ENCODE measurements around the gene ZSCAN10. TPM values are rescaled to one million over a fixed set of nuclear protein-coding genes. Genes with fewer than 3 reads are reported as not detected.

The ZSCAN10 gene
- total RNA-seq, 1 donor from 2014 or later: not detected

DNA sequence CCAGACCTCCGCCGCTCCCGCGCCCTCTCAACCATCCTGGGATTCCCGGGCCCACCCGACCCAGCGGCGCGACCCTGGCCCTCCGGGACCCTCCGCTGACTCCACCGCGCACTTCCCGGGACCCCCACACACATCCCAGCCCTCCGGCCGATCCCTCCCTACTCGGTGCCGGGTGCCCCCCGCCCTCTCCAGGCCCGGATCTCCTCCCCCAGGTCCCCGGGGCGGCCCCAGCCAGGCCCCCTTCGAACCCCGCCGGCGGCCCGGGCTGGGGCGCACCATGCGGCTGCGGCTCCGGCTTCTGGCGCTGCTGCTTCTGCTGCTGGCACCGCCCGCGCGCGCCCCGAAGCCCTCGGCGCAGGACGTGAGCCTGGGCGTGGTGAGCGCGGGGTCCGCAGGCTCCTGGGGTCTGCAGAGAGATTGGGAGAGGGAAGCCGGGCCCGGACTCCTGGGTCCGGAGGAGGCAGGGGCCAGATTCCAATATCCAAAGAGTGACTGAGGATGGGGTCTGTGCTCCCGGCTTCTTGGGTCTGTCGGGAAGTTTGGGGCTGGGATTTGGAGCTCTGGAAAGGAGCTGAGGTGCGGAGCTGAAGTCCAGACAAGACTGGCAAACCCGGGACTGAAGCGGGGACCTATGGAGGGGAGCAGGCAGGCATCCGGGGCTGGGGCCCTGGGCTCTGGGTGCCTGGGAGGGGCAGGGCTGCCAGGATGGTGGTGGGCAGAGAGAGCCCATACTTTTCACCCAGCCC, 52.3 kb downstream of the ZSCAN10 start:
- peaks cover 3% of the 10 kb centered on the region for H3K36me3 Mint-ChIP-seq (ENCODE audit: low read depth)
- peaks cover 8% of the 10 kb centered on the region for H3K4me1 Mint-ChIP-seq
- TF ChIP-seq, protein P1, sequence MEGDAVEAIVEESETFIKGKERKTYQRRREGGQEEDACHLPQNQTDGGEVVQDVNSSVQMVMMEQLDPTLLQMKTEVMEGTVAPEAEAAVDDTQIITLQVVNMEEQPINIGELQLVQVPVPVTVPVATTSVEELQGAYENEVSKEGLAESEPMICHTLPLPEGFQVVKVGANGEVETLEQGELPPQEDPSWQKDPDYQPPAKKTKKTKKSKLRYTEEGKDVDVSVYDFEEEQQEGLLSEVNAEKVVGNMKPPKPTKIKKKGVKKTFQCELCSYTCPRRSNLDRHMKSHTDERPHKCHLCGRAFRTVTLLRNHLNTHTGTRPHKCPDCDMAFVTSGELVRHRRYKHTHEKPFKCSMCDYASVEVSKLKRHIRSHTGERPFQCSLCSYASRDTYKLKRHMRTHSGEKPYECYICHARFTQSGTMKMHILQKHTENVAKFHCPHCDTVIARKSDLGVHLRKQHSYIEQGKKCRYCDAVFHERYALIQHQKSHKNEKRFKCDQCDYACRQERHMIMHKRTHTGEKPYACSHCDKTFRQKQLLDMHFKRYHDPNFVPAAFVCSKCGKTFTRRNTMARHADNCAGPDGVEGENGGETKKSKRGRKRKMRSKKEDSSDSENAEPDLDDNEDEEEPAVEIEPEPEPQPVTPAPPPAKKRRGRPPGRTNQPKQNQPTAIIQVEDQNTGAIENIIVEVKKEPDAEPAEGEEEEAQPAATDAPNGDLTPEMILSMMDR (conservative IDR thresholded peaks at IDR 0.05): no peak
- H3K4me3 Mint-ChIP-seq: peak overlapping the region; percentile 54
- no peaks in the 10 kb centered on the region for H3K9me3 Mint-ChIP-seq
- no peak for DNase-seq (ENCODE audit: low read depth, low spot score)
- no peak overlapping the region for H3K27ac Mint-ChIP-seq (ENCODE audit: unreplicated experiment)
- peaks cover 80% of the 10 kb centered on the region for H3K27me3 Mint-ChIP-seq (ENCODE audit: low read depth)

DNA sequence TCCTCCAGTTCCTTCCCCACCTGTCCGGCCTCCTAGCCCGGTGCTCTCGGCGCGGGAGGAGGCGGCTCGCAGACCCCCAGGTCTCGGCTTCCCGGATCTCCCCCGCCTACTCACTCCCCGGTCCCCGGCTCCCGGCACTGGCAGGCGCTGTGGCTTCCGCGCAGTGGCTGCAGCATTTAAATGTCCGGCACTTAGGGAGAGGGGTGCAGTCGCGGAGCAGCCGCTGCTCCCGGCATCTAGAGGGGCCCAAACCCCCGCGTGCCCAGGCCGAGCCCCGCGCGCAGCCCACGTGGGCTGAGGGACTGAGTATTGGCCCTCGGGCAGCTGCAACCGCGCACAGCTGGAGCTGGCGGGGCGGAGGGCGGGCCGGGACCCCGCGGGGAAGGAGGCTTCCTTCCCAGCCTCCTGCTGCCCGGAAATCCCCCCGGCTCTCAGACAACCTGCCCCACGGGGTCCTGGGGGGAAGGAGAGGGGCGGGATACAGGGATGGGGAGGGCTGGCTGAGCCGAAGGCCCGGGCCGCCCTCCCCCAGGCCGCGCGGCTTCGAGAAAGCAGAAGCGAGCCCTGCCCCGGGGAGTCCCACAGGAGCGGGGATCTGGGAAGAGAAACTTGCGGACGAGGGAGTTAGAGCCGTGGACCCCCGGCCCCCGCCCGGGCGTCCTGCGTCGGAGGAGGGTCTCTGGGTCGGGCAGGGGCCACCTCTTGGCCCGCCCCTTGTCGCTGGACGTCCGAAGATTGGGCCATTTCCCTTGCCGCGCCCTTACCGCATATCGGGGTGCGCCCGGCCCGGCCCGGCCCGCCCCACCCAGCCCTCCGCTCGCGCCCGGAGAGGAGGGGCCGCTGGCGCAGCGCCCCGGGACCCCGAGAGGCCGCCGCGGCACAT, 53.1 kb downstream of the ZSCAN10 start, which contains the start of gene MMP25:
Gene MMP25 (plus strand): TSS at position 804 of the 883 bp plus-strand sequence. CDS start 357 bp downstream, outside the sequence.
- Mint-ChIP-seq H3K27ac (ENCODE audit: unreplicated experiment) (no peak within 1 kb of the TSS), H3K36me3 (ENCODE audit: low read depth) (peaks cover 3% of the 10 kb centered on the region)
- DNase-seq (ENCODE audit: low read depth, low spot score): peak; percentile 39

DNA sequence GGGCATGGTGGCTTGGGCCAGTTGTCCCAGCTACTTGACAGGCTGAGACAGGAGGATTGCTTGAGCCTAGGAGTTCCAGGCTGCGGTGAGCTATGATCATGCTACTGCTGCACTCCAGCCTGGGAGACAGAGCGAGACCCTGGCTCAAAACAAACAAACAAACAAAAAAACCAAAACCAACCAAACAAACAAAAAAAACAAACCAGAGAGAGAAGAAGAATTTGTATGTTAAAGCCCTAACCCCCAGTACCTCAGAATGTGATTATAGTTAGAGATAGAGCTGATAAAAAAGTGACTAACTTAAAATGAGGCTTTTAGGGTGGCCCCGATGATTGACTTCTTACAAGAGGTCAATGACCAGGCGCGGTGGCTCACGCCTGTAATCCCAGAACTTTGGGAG, 54.4 kb downstream of the ZSCAN10 start:
- H3K4me1 Mint-ChIP-seq: peaks cover 8% of the 10 kb centered on the region

More for the DNA sequence above, 53.1 kb downstream of the ZSCAN10 start, which contains the start of gene MMP25:
- Mint-ChIP-seq H3K4me3 (peak within 1 kb of the TSS; percentile 84), H3K9me3 (no peaks in the 10 kb centered on the region), H3K4me1 (peaks cover 8% of the 10 kb centered on the region), H3K27me3 (ENCODE audit: low read depth) (peaks cover 85% of the 10 kb centered on the region)
- TF ChIP-seq, protein P1 (conservative IDR thresholded peaks at IDR 0.05): no peak

DNA sequence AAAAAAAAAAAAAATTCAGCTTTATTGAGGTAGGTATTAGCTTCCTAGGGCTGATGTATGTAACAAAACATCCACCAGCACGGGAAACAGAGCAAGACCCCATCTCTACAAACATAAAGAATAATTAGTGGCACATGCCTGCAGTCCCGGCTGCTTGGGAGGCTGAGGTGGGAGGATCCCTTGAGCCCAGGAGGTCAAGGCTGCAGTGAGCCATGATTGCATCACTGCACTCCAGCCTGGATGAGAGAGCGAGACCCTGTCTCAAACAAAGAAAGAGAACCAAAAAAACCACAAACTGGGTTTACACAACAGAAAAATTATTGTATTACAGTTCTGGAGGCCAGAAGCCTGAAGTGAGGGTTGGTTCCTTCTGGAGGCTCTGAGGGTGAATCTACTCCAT, 56.7 kb downstream of the ZSCAN10 start:
- H3K4me1 Mint-ChIP-seq: peaks cover 8% of the 10 kb centered on the region
- H3K27me3 Mint-ChIP-seq (ENCODE audit: low read depth): peaks cover 90% of the 10 kb centered on the region

More for the DNA sequence above, 54.4 kb downstream of the ZSCAN10 start:
- no peaks in the 10 kb centered on the region for H3K9me3 Mint-ChIP-seq
- H3K27me3 Mint-ChIP-seq (ENCODE audit: low read depth): peaks cover 87% of the 10 kb centered on the region
- H3K36me3 Mint-ChIP-seq (ENCODE audit: low read depth): peaks cover 3% of the 10 kb centered on the region
- H3K27ac Mint-ChIP-seq (ENCODE audit: unreplicated experiment): no peak overlapping the region
- TF ChIP-seq, protein P1 (conservative IDR thresholded peaks at IDR 0.05): no peak
- no peak for DNase-seq (ENCODE audit: low read depth, low spot score)
- H3K4me3 Mint-ChIP-seq: peak overlapping the region; percentile 84

DNA sequence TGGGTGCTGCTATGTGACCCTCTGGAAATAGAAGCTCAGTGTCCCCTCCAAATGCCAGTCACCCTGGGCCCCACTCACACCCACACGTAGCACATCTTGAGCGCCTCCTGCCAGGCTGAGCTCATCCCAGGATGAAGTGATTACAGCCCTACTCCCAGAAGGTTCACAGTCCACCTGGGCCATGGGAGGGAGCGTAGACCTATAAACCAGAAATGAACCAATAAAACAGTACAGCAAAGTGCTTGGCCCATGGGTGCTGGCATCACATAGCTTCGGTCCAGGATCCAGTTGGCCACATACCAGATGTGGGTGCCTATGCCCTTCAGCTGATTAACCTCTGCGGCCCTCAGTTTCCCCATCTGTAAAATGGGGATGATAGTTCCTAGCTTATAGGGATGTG, 60.2 kb downstream of the ZSCAN10 start:
- Mint-ChIP-seq H3K4me3 (no peak overlapping the region), H3K27ac (ENCODE audit: unreplicated experiment) (no peak overlapping the region), H3K36me3 (ENCODE audit: low read depth) (no peaks in the 10 kb centered on the region), H3K4me1 (no peaks in the 10 kb centered on the region), H3K27me3 (ENCODE audit: low read depth) (peaks cover 95% of the 10 kb centered on the region), H3K9me3 (no peaks in the 10 kb centered on the region)
- TF ChIP-seq, protein P1 (conservative IDR thresholded peaks at IDR 0.05): no peak
- DNase-seq (ENCODE audit: low read depth, low spot score): no peak

More for the DNA sequence above, 56.7 kb downstream of the ZSCAN10 start:
- Mint-ChIP-seq H3K4me3 (no peak overlapping the region), H3K36me3 (ENCODE audit: low read depth) (peaks cover 3% of the 10 kb centered on the region), H3K9me3 (no peaks in the 10 kb centered on the region), H3K27ac (ENCODE audit: unreplicated experiment) (no peak overlapping the region)
- DNase-seq (ENCODE audit: low read depth, low spot score): no peak
- TF ChIP-seq, protein P1 (conservative IDR thresholded peaks at IDR 0.05): no peak
